GM13977 (cell line): ENCODE results near the gene KCNJ10.
A peak's percentile ranks its signal among the peaks of the same experiment; 100 is the strongest.

Experiments
- DNase-seq: peaks from one replicate; pipeline ENCODE4 v3.0.0; 2012; ENCODE audit warnings: low spot score
- in situ Hi-C: fragments of 300-500 bp; cut with MboI; formaldehyde crosslinking; loops from one replicate; pipeline ENCODE4 v1.12.0; 2022; ENCODE audit warnings: low sequenced_read_pairs, low pct_unique_long_range_greater_than_20kb, mixed read lengths, inconsistent platforms; ENCODE audit not compliant: unreplicated experiment
- TF ChIP-seq, protein P1 (sequence below): IDR thresholded peaks from 2 replicates; pipeline ENCODE4 v1.5.1; 2012; ENCODE audit warnings: mild to moderate bottlenecking, control low read depth; ENCODE audit not compliant: insufficient read depth; ENCODE audit errors: extremely low read depth, missing control alignments

KCNJ10 gene

DNA sequence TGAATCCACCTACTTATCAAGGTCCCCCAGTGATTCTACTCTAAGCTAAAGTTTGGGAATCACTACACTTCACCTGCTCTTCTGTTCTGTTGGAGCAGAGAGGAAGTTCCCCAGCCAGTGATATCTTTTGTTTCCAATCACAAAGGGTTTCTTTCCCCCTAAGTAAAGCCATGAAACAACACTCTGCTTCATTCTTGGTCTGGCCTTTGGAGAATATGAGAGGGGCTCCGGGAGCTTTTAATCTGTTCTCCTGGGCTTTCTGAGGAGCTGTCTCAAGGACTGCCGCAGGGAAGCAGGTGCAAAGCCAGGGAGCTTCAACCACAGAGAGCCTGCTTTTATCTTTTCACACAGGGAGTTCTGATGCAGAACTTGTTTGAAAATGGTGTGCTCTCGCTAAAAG lies 105.8 kb downstream of the KCNJ10 start:
- in situ Hi-C loops: no loop called here
- no peak for DNase-seq
- TF ChIP-seq, protein P1, sequence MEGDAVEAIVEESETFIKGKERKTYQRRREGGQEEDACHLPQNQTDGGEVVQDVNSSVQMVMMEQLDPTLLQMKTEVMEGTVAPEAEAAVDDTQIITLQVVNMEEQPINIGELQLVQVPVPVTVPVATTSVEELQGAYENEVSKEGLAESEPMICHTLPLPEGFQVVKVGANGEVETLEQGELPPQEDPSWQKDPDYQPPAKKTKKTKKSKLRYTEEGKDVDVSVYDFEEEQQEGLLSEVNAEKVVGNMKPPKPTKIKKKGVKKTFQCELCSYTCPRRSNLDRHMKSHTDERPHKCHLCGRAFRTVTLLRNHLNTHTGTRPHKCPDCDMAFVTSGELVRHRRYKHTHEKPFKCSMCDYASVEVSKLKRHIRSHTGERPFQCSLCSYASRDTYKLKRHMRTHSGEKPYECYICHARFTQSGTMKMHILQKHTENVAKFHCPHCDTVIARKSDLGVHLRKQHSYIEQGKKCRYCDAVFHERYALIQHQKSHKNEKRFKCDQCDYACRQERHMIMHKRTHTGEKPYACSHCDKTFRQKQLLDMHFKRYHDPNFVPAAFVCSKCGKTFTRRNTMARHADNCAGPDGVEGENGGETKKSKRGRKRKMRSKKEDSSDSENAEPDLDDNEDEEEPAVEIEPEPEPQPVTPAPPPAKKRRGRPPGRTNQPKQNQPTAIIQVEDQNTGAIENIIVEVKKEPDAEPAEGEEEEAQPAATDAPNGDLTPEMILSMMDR: no peak

DNA sequence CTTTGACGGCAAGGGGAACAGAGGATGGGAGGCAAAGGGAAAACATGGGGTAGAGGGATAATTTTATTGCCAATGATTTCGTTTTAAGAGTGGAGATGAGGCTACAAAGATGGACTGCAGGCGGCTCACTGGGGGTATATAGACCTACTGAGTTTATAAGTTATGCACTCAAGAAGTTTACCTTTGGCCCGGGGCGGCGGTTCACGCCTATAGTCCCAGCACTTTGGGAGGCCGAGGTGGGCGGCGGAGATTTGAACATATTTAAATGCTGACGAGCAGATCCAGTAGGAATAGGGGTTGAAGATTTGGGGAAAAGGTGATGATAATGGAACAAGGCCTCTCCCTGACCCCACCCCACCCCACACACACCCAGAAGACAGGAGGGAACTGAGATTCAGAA lies 107.8 kb downstream of the KCNJ10 start:
- TF ChIP-seq, protein P1: no peak
- DNase-seq: no peak
- in situ Hi-C loops: no loop called here

DNA sequence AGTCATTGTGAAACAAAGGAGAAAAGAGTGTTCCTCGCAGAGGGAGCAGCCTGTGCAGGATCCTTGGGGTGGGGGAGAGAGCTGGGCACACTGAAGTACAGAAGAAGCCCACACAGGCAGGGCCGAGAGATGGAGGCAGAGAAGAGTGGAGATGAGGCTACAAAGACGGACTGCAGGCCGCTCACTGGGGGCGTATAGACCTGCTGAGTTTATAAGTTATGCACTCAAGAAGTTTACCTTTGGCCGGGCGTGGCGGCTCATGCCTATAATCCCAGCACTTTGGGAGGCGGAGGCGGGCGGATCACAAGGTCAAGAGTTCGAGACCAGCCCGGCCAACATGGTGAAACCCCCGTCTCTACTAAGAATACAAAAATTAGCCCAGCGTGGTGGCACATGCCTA lies 108.3 kb downstream of the KCNJ10 start:
- in situ Hi-C loops: no loop called here
- DNase-seq: no peak
- TF ChIP-seq, protein P1: no peak

GRCh38 chr1:159960721-159961381 lies 109.1 kb downstream of the KCNJ10 start:
- in situ Hi-C loops: no loop called here
- DNase-seq: no peak
- TF ChIP-seq, protein P1: no peak

DNA sequence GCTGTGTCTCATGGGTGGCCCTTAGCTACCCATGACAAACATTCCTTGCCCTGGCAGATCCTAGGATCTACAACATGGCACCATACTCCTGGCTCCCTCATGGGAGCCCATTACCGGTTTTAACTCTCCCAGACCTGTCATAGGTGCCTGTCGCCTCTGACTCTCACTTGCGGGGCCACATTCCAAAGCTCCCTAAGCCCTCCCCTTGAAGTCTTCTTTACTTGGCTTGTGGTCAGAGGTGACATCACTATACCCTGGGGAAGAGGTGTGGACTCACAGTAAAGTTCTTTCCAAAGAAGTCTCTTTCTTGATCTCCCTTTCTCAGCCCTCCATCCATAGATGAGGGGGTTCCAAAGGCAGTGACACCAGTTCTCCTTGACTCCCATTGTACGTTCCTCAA lies 110.5 kb downstream of the KCNJ10 start:
- no peak for DNase-seq
- in situ Hi-C loops: no loop called here
- TF ChIP-seq, protein P1: no peak

DNA sequence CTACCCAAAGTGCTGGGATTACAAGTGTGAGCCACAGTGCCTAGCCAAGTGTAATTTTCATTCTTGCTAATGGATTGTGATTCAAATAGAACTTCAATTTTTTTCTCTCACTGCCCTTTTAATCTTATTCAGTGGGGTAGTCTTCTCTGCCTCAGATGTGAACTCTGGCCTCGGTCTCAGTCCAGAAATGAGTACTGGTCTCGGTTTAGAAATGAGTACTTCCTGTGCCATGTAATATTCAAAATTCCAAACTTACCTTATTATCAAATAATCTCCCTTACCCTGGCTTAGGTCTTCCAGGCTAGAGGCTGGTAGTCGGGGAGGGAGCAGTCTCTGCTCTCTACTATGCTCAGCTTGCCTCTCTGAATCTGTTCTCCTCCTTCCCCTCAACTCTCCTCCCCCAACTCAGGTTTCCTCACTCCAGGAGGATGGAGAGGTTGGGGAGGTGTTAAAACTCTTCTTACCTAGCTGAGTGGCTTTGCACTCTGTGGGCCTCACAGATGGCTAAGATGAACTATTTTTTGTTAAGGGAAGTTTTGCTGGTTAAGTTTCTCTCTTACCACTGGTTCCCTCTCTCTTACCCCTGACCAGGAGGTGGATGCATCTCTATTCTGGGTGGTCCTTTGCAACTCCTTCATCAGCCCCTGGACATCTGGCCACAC lies 111.1 kb downstream of the KCNJ10 start:
- in situ Hi-C loops: no loop called here
- DNase-seq: peak; percentile 33
- TF ChIP-seq, protein P1: no peak

DNA sequence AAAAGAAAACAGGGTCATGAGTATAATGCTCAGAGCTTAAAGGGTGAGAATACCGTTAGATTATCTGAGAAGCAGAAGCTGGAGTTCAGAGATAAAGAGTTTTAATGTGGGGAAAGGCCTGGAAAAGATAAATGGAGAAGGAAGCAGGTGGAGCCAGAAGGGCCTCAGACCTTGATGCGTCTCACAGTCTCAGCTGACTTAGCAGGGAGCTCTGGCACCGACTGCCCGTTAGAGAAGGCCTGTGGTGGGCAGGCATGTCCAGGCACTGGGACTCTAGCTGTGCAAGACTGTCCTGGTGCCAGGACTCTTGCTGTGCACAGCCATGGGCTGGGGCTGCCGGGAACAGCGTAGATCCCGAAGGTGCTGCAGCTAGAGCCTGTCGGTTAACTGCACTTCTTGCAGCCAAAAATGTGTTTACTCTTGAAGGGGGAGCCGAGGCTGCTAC lies 112.1 kb downstream of the KCNJ10 start:
- TF ChIP-seq, protein P1: no peak
- no peak for DNase-seq
- in situ Hi-C loops: no loop called here
